ELR (cell line): ENCODE data around the gene XPO4.
"Not testable (repeated sequence)": the region's sequence is repeated elsewhere in the genome, so short reads cannot be mapped to it uniquely, and the experiment has no call there.

Source experiments
- DNase-seq: peaks from one replicate; pipeline ENCODE4 v3.0.0-alpha.2; 2015; ENCODE audit warnings: low read depth

Gene XPO4

DNA sequence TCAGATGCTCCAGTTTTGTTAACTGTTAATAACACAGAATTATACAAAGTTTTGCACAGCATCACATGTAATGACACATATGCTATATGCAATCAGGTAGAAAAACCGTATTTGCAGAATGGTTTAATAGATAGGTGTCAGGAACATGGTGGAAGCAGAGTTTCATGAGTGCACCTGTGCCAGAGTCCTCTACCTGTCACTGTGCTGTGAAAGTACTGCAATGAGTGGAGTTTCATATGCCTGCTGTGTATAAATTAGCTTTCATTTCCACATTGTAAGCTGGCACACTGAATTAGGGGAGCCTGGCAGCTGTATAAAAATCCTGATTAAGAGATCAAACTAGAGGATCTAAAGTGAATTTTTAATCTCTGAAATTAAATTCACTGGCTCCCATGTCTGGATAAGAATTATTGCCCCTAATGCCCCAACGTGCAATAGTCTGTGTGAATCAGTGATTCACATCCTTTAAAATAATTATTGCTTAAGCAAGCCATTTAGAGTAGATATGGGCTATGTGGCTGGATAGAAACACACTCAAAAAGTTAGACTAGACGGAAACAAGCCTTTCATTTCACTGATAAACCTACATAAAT is 120.3 kb downstream of the XPO4 start:
- no peak for DNase-seq

DNA sequence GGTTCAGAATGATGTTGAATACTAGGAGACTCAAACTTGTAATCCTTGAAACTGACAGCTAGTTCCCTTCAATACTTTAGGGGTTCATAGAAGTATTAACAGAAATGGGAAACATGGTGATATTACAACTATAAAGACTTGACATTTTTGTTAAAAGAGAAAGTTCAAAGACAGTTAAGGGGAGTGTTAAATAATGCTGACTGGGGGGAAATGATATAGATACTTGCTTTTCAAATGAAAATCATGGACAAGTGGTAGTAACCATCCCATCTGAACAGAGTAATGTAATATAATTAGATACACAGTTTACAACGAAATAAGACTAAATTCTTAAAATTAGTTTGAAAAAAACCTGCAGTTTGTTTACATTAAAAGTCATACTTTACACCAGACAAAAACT is 122.2 kb downstream of the XPO4 start:
- DNase-seq, result no peak

DNA sequence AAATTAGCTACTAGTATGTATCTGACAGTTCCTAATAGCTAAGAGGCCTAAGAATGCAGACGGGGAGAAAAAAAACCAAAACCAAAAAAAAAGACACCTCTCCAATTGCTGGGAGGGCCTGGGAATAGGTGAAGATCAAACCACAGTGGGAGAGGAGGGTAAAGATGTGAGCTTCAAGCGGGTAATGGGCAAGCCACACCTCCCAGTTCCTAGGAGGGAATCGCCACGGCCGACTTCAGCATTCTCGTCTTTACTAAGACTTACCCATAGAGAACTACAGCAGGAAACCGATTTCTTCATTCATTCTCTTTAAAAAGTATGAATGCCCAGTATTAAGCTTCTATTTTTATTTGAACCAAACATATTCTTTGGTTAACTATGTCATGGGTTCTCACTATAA is 123.1 kb downstream of the XPO4 start:
- no peak for DNase-seq

DNA sequence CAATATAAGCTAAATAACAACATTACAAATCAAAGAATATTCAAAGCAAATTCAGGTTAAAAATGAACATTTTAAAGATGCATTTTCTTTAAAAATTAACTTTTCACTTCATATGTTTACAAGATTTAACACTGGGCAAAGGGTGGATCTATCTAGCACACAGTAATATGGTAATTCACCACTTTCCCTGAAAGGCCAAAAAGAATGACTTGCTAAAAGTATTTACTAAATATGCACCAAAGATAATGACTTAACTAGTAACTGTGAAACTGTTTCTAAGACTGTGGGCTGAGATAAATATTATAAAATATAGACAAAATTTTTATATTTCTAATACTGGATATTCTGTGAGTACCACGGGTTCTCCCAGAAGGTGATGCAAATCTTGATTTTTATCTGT is 124.2 kb downstream of the XPO4 start:
- no peak for DNase-seq

DNA sequence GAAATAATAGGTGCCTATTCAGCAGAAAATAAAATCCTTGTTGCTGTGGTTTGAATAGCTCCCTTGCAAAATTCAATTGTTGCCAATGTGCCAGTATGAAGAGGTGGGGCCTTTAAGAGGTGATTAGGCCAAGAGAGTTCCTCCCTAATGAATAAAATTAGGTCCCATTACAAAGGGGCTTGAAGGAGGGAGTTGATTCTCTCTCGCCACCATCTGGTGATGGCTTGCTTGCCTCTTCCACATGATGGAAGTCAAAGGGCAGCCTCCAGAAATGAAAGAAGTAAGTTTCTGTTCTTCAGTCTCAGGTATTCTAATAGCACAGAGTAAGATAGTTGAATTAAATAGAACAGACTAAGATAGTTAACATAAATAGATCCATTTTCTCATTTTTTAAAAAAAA is 125.8 kb downstream of the XPO4 start:
- no peak for DNase-seq

DNA sequence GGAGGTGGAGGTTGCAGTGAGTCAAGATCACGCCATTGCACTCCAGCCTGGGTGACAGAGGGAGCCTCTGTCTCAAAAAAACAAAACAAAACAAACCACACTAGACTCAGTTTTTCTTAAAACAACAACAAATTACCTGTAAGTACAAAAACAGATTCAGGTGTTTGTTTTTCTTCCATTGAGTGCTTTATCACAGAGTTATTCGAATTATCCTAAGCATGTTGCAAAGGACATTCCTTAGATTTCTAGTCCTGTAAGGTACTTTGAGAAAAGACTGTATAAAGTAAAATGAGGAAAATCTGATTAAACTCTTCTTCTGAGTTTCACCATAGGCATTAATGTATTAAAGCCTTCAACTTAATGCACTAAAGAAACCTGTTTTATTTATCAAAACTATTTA is 126.6 kb downstream of the XPO4 start:
- no peak for DNase-seq

DNA sequence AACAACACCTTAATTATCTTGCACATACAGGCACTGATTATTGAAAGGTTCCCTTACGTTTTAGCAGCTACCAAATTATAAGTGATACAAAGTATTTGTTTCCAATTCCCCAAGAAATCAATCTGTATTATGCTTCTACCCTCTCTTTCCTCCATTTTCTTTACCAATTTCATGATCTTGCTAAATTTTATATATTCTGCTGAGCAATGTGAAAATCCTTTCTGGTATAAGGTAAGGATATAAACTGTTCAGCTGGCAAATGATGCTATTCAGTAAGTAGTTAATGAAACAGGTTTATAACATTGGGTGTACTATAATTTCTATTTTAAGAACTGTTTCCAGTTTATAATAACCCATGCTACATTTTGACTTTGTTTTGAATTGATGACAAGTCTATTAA is 127.8 kb downstream of the XPO4 start:
- no peak for DNase-seq

DNA sequence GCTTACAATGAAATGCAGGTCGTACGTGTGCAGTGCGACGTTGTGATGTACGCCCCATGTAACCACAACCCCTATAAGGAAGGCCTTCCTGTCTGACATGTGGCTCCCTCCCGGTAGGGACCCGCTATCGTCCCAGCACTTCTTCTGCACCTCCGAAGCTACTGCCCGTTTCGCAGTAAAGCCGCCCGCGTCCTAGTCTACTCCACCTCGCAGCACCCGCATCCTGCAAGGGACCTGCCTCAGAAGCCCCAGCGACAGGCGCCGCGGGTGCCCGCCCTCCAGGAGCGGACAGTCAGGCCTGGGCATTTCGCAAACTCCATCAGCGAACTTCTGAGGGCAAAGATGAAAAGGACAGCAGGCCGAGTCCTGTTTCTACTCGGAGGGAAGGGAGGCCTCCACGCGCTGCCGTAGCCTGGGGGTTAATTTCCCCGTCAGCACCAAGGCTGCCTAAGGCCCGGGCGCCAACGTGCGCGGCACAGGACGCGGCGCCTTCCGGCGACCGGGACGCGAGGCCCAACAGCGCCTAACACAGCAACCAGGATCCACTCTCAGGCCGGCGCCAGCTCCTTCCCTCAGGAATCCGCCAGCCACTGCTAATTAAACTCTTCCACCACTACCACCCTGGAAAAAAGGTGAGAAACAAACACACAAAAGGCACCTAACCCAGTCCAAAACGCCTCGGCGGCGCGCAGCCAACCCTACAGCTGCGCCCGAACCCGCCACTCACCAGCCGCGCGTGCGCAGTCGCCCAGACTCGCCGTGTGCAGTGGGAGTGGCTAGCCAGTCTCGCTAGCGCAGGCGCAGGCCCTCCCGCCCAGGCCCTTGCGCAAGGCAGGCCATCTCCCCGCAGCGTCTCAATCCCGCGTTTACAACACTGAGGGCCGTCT is 129.1 kb downstream of the XPO4 start, which contains the start of gene EEF1AKMT1:
Gene EEF1AKMT1 (minus strand): TSS at position 768 of the 887 bp plus-strand sequence. CDS start 16,363 bp downstream, outside the sequence.
- peak; percentile 94 for DNase-seq

DNA sequence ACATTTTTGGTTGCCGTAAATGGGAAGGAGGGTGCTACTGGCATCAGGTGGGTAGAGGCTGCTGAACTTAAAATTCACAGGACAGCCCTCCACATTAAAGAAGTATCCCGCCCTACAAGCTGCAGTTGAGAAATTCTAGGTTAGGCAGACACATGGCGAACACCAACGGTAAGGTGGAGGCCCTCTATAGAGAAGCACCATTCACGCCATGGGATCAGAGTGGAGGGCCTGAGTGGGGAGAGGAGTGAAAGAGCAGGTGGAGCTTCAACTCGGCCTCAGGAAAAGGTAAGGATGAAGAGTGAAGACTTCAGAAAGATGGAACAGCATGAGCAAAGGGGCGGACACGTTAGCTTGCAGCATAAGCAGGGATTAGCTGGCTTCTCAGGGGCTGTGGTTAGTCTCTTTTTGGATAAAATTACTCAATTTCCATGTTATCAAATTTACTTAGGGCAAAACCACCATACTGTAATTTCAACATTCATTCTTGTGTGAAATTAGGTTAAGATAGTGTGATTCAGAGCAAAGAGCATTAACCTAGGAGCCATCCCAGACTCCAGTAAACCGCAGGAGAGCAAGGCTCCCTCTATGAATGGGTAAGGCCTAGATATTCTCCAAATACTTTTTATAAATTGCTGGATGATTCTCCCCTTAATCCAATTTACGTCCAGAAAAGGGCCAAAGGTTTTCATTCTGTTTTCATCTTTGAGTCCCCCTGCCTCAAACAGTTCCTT is 130.0 kb downstream of the XPO4 start:
- DNase-seq, result peak; percentile 13

DNA sequence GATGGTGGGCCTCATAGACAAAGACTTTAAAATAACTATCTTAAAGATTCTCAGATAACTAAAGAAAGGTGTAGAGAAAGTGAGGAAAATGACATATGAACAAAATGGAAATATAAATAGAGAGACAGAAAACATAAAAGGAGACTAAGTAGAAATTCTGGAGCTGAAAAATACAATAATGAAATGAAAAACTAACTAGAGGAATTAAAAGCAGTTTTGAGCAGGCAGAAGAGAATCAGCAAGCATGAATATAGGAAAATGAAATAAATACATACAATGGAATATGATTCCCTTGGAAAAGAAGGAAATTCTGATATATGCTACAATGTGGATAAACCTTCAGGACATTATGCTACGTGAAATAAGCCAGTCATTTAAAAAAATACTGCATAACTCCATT is 132.7 kb downstream of the XPO4 start:
- no peak for DNase-seq

DNA sequence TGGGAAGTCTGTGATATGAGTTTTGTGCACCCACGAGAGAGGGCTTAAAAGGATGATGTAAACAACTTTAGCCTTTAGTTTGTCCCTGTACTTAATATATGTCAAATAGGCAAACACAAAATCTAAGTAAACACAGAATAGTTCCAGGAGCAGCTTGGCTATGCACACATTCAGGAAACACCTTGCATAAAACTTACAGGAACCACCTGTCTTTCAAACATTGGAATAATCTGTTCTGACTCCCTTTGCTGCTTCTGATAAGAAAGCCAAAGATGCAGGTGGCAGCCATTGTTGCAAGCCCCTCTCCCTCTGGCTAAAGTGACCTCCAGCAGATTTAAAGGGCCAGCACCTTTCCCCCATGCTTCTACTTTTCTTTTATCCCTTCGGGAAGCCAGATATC is 133.5 kb downstream of the XPO4 start:
- DNase-seq, result no peak

DNA sequence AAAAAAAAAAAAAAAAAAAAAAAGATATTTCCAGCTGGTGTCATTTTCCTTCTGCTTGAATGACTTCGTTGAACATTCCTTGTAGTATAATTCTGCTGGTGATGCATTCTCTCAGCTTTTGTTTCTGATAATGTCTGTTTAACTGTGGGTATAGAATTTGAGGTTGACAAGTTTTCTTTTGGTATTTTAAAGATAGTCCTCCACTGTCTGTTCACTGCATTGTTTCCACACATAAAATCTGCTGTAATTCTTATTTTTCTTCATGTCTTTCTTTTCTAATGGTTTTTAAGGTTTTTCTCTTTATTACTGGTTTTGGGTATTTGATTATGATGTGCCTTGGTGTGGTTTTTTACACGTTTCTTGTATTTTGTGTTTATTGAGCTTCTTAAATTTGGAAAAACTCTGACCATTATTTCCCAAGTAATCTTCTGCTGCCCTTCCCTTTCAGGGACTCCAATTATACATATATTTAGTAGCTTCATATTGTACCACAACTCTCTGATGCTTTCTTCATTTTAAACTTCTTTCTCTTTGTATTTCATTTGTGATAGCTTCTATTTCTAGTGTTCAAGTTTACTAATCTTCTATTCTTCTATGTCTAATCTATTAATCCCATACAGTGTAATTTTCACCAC is 135.1 kb downstream of the XPO4 start:
- no peak for DNase-seq

DNA sequence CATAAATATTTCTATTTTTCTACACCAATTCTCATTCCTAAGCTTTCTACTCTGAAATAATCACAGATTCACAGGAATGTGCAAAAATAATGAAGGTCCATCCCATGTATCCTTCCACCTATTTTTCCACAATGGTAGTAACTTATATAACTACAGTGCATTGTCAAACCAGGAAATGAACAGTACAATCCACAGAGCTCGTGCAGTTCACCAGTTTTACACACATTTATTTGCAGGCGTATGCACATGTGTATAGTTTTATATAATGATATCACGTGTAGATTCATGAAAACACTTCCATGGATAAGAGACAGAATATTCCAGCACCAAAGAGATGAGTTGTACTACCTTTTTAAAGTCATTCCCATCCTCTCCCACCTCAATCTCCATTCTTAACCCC is 141.7 kb downstream of the XPO4 start:
- DNase-seq, result no peak

DNA sequence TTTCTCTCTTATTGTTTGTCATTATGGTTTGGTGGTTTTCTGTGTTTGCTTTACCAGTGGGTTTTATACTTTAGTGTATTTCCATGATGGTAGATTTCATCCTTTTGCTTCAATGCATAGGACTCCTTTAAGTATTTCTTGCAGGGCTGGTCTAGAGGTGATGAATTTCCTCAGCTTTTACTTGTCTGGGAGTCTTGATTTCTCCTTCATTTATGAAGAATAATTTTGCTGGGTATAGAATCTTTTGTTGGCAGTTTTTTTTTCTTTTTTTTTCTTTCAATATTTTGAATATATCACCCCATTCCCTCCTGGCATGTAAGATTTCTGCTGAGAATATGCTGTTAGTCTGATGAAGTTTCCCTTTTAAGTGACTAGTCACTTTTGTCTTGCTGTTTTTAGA is 148.5 kb downstream of the XPO4 start:
- DNase-seq, result no peak

DNA sequence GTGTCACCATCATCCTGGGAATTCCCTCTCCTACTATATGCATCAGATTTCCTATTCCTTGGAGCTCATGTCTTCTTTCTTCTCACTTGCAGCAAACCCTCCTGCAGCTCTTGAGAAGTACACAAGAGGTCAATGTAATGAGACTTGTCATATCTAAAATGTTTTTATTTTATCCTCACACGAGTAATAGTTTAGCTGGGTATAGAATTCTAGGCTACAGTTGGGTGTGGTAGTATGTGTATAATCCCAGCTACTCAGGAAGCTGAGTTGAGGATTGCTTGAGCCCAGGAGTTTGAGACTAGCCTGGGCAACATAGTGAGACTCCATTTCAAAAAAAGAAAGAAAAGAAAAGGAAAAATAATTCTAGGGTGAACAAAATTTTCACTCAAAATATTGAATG is 153.2 kb downstream of the XPO4 start:
- no peak for DNase-seq

DNA sequence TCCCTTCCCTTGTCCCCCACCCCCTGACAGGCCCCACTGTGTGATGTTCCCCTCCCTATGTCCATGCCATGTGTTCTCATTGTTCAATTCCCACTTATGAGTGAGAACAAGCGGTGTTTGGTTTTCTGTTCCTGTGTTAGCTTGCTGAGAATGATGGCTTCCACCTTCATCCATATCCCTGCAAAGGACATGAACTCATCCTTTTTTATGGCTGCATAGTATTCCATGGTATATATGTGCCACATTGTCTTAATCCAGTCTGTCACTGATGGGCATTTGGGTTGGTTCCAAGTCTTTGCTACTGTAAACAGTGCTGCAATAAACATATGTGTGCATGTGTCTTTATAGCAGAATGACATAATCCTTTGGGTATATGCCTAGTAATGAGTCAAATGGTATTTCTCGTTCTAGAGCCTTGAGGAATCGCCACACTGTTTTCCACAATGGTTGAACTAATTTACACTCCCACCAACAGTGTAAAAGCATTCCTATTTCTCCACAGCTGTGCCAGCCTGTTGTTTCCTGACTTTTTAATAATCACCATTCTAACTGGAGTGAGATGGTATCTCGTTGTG is 158.6 kb downstream of the XPO4 start:
- DNase-seq, result not testable (repeated sequence)

DNA sequence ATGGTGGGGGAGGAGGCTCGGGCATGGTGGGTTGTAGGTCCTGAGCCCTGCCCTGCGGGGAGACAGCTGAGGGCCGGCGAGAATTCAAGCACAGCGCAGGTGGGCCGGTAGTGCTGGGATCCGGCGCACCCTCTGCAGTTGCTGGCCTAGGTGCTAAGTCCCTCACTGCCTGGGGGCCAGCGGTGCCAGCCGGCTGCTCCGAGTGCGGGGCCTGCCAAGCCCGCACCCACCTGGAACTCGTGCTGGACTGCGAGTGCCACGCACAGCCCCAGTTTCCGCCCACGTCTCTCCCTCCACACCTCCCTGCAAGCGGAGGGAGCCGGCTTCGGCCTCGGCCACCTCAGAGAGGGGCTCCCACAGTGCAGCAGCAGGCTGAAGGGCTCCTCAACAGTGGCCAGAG is 162.5 kb downstream of the XPO4 start:
- no peak for DNase-seq

DNA sequence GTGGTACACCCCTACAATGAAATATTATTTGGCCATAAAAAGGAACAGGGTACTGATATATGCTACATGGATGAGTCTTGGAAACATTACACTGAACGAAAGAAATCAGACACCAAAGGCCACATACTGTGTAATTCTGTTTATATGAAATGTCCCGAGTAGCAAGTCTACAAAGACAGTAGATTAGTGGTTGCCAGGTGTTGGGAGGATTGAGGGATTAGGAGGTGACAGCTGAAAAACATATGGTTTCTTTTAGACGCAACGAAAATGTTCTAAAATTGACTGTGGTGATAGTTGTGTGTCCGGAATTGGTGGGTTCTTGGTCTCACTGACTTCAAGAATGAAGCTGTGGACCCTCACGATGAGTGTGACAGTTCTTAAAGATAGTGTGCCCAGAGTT is 163.9 kb downstream of the XPO4 start:
- DNase-seq, result no peak

DNA sequence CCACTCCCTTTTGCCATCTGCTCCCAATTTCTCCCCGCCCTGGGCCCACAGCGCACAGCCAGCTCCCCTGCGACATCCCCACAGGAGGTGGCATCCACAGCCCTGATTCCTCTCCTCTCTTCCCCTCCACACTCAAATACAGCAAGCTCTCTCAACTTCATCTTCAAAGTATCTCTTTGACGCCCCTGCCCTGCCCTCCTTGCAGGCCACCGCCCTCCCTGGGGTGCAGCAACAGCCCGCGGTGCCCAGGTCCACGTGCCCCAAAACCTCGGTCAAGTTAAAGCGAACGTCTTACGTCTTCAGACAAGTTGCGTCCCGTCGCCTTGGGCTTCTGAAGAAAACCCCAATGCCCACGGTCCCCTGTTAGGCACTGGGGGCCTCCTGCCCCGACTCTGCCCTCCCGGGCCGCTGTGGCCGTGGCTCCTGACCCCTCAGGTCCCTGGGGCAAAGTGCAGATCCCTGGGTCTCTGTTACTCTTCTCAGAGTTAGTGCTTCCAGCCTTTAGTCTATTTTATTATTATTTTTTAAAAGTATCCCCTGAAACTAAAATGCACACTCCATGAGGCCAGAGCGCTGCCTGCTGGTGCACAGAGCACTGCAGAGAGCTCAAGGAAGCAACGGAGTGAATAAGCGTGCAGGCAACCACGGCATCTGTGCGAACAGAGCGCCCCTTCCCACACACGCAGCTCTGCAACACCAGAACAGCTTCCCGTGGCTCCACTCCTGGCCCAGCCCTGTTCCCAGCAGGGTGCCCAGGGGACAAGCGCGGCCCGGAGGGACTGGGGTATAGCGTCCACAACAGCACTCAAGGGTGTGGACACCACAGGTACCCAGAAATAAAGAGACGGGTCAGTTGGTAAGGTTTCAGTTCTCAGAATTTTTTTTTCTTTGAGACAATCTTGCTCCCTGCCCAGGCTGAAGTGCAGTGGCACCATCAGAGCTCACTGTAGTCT is 172.6 kb downstream of the XPO4 start:
- no peak for DNase-seq

DNA sequence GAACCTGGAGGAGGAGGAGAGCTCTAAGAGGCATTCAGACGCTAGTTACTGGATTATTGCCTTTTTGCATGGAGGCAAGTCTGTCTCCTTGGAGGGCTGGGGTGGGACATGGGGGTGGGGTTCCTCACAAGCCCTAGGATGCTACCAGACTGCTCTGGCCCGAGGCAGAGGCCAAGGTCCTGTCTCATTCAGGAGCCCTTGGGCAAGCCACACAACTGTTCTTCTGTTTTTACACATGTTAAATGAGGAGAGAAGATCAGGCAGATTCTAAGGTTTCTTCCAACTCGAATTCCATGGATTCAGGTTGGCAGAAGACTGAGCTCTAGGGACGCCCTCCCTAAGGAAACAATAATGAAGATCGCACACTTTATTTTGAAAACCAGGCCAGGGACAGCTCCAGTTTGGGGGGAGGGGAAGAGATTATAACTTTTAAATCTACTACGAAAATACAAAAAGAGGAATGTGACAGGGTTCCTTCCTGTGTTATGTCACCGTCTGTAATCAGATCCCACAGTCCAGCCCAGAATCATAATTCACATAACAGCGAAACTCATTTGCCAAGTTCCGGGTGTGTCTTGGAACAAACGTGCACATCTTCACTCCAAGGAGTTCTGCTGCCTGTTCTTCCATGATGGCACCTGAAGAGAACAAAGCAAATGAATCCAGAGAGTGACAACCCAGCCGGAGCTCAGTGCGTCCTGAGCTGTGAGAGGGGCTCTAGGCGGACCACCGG is 173.8 kb downstream of the XPO4 start:
- DNase-seq, result no peak
